ENCODE data around the gene MILR1.
"Not testable (repeated sequence)": the region's sequence is repeated elsewhere in the genome, so short reads cannot be mapped to it uniquely, and the experiment has no call there.

MILR1 gene

GRCh38 chr17:64480951-64481350 lies 32.0 kb downstream of the MILR1 start:
- no peak for DNase-seq

- DNase-seq = no peak
Measured at GRCh38 chr17:64484380-64484779, 35.5 kb downstream of the MILR1 start.

DNA sequence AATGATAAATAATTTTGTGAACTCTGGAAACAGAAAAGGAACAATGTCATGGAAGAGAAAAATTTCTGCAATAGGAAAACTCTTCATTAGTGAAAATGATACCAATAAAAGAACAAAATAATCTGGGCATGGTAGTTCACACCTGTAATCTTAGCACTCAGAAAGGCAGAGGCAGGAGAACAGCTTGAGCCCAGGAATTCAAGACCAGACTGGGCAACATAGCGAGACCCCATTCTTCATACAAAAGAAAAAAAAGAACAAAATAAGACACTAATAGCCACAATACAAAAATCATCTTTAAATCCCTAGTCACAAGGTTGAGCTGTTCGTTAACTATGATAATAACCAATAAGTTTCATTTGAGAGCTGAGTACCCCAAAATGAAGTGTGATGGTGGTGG lies 39.4 kb downstream of the MILR1 start:
- no peak for DNase-seq

DNA sequence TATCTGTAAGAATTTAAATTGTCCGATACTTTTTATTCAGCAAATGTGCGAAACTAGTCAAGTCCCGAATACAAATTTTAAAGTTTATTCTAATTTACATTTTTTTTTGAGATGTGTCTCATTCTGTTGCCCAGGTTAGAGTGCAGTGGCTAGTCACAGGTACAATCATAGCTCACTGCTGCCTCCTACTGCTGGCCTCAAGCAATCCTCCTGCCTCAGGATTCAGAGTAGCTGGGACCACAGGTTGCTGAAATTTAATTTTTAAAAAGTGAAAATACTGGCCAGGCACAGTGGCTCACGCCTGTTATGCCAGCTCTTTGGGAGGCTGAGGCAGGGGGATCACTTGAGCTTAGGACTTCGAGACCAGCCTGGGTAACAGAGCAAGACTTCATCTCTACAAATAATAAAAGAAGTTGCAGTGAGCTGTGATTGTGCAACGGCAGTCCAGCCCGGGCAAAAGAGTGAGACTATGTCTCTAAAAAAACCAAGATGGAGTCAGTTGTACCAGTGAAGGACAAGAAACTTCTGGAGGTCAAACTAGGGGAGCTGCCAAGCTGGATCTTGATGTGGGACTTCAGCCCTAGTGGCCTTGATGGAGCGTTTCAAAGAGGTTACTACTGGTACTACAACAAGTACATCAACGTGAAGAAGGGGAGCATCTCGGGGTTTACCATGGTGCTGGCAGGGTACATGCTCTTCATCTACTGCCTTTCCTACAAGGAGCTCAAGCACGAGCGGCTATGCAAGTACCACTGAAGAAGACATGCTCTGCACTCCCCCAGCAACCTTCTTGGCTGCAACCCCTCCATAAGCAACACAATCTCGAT lies 42.3 kb downstream of the MILR1 start:
- DNase-seq = peak; percentile 71

DNA sequence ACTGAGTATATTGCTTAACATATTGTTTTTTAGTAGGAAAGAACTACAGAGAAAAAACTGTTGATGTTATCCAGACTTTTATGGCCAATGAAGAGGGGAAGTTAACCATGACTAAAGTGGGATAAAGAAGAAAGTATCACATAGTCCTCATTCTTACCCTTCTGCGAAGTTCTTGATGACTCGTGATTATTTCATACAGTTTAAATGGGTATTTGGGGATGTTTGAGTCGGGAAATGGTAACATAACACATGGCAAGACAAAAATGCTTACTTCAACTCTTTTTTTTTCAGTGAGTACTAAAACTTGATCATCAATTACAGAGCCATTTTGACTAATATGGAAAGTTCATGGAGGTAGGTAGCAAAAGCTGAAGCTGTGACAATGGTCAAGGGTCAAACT lies 43.1 kb downstream of the MILR1 start:
- DNase-seq = no peak

DNA sequence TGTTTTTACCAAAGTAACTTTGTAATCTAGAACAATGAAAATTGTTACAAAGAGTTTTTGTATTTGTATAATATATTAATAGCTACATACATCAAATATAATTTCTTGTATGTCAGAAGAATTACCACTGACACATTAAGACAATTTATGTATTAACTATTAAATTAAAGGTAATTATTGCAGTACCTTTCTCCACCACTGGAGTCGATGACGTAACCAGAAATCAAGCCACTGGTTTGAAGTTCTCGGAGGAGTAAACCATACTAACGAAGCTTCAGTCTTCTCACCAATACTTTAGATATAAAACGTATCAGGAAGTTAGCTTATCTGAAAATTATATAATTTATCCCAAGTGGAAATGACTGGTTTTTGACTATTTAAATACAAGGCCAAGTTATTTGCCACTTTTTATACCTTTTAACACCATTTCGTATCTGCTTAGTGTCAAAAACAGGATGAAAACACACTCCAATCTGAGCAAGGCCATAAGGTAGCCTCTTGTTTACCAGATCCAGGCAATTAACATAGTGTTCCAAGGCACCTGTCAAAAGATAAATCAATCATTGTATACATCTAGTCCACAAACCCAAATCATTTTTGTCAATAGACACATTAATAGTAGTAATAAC lies 43.7 kb downstream of the MILR1 start:
- DNase-seq = peak; percentile 33

DNA sequence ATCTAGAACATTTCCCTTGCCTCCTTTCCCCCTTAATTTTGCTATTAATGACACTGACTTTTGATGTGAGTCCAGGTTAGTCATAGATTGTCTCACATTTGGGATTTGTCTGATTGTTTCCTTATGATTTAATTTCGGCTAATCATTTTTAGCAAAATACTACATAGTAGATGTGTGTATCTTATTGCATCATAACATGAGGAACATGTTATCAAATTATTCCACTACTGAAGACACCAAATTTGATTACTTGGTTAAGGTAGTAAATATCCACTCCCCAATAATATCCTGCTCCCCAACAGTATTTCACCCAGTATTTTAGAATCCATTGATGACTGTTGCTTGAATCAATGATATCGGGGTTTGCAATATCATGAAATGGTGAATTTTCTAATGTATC lies 45.2 kb downstream of the MILR1 start:
- no peak for DNase-seq

- DNase-seq = not testable (repeated sequence)
Measured at GRCh38 chr17:64495300-64495699, 46.4 kb downstream of the MILR1 start.

- DNase-seq = no peak
Measured at GRCh38 chr17:64496348-64496785, 47.5 kb downstream of the MILR1 start.

- DNase-seq = peak; percentile 97
Measured at GRCh38 chr17:64496786-64497564, 48.1 kb downstream of the MILR1 start, which contains the start of gene POLG2. POLG2 (minus strand) TSS chr17:64497054; CDS start chr17:64496968, 86 bp downstream.

- no peak for DNase-seq
Measured at GRCh38 chr17:64497565-64498035, 48.7 kb downstream of the MILR1 start.

GRCh38 chr17:64498308-64499203 lies 49.6 kb downstream of the MILR1 start:
- no peak for DNase-seq

GRCh38 chr17:64499805-64500486 lies 51.0 kb downstream of the MILR1 start:
- DNase-seq = no peak

DNA sequence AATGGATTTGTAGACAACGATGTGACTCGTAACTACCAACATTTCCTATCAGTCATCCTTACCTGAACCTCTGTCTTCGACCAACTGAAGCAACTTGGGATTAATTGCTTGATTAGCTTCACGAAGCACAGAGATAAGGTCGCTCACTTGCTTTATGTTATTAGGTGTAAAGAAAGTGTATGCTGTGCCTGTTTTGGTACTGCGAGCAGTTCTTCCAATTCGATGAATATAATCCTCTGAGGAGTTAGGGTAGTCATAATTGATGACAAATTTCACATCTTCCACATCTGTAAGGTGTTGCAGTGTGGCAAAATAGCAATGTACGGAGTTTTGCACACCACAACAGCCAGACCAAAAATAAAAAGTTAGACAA lies 51.6 kb downstream of the MILR1 start:
- DNase-seq = no peak

- DNase-seq = no peak
Measured at GRCh38 chr17:64500862-64501765, 52.2 kb downstream of the MILR1 start.

- DNase-seq = no peak
Measured at GRCh38 chr17:64502021-64502420, 53.1 kb downstream of the MILR1 start.

- no peak for DNase-seq
Measured at GRCh38 chr17:64502809-64503208, 53.9 kb downstream of the MILR1 start.

DNA sequence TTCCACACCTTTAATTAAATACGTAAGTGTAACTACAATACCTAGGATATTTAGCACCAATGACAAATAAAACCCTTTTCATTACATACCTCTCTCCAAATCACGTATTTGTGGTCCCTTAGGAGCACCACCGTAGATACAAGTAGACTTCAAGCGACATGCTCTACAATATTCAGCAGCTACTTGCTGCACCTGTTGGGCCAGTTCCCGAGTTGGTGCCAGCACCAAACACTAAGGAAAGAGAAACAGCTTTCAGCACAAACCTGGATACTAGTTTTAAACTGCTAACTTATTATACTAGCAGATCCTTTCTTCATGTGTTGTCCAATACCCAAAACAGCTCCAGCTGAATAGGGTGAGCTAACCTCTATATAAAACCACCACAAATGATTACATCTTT lies 54.4 kb downstream of the MILR1 start:
- DNase-seq = no peak

DNA sequence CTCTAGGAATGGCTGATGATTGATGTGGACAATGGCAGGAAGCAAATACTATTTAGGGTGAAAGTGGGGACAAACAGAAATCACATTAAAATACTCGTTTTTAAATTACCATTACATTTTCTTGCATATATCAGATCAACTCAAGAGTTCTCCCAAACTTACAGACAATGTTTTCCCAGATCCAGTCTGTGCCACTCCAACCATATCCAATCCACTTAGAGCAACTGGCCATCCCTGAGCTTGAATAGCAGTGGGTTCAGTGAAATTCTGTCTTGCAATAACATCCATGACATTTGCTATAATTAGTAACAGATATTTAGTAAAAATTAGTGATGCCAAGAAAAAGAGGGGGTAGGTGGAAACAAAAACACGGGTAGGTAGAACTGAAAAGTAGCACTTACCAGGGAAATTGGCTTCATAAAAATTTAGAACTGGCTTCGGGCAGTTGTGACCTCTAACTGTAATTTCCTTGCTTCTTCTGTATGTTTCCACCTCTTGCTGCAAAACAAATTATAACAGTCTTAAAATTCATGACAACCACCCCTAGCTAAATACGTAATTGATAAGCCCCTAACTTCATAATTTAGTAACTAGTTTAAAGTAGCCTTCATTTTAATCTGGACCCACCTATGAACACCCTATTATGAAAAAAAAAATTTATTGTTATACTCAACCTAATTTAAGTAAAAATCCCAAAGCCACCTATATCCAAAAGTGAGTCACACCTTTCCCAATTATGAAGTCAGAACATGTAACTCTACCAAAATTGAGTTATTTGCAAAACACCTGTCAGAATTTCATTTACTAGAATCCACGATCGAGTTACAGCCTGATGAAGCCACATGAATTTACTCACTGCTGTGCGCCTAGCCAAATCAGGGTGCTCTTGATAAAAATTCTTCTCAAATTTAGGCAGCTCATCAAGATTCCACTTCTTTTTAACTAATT lies 55.2 kb downstream of the MILR1 start:
- DNase-seq = no peak
